Measurements from ENCODE around the gene ELF4. TPM values are rescaled to one million over a fixed set of nuclear protein-coding genes. Genes with fewer than 3 reads are reported as not detected.
"Not testable (repeated sequence)": the region's sequence is repeated elsewhere in the genome, so short reads cannot be mapped to it uniquely, and the experiment has no call there.

The ELF4 gene
- 28.7 TPM for total RNA-seq

GRCh38 chrX:130110379-130111219 is at the start of gene ELF4:
ELF4 (minus strand) TSS chrX:130110497; CDS start chrX:130081330, 29,167 bp downstream.
- no peak for DNase-seq (ENCODE audit: low spot score)

- DNase-seq (ENCODE audit: low spot score): no peak
Observed at GRCh38 chrX:130159776-130160175, 49.5 kb upstream of the ELF4 start.

DNA sequence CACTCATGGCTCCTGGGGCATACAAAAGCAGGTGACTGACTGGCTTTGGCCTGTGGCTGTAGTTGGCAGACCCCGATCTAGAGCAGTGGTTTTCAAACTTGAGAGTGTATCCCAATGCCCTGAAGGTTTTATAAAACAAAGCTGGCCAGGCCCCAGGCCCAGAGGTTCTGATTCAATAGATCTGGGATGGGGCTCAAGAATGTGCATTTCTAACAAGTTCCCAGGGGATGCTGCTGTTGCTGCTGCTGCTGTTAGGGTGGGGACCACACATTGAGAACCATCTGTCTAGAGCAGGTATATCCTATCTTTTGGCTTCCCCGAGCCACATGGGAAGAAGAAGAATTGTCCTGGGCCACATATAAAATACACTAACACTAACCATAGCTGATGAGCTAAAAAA is 48.0 kb upstream of the ELF4 start:
- DNase-seq (ENCODE audit: low spot score): no peak

DNA sequence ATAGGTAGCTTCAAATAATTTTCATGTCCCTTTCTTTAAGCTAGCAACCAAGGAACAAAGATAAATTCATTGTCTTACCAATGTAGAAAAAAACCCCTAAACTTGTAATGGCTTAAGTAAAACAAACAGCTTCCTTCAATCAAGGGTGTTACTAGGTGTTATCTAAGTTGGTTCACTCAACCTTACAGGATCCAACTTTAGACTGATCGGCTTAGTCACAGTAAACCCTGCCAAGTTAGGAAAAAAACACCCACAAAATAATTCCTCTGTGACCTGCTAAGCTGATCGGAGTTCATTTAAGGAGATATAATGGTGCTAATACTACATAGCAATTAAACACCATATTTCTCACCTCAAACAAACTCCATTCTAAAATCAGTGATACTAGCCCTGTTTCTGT is 45.3 kb upstream of the ELF4 start:
- no peak for DNase-seq (ENCODE audit: low spot score)

DNA sequence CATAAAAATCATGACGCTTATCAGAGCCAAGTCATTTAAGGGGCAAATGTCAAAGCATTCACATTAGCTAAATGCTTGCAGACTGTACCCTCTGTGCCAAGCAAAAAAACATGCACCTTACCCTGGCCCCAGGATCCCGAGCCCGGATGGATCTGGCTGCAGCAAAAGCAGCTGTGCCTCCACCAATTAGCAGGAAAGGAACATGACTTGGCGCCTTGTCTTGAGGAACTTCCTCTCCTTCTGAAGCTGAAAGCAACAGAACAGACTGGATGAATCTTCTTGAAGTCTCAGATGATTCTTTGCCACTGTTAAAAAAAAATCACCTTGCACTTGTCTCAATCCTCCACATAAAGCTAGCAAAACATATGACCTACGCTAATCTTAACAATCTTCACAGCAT is 37.3 kb upstream of the ELF4 start:
- DNase-seq (ENCODE audit: low spot score): no peak

DNA sequence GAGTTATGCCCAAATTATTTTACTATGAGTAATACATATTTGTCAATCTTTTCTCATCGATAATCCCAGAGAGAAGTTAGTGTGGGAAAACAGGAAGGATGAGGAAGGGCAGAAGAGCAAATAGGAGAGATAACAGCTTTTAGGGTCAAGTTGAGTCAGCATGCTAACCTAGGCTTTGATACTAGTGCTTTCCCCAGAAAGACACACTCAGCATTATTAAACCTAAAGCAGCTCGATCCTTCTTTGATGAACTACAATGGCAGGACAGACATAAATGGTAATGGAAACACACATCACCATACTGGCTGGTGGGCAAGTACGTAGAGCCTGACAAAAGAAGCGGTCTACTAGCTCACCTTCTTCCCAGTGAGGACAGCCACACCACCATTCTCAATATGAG is 34.8 kb upstream of the ELF4 start:
- DNase-seq (ENCODE audit: low spot score): no peak

GRCh38 chrX:130144509-130144908 is 34.2 kb upstream of the ELF4 start:
- DNase-seq (ENCODE audit: low spot score): no peak

- DNase-seq (ENCODE audit: low spot score): no peak
Observed at GRCh38 chrX:130139474-130140201, 29.3 kb upstream of the ELF4 start.

- no peak for DNase-seq (ENCODE audit: low spot score)
Observed at GRCh38 chrX:130136961-130137360, 26.7 kb upstream of the ELF4 start.

DNA sequence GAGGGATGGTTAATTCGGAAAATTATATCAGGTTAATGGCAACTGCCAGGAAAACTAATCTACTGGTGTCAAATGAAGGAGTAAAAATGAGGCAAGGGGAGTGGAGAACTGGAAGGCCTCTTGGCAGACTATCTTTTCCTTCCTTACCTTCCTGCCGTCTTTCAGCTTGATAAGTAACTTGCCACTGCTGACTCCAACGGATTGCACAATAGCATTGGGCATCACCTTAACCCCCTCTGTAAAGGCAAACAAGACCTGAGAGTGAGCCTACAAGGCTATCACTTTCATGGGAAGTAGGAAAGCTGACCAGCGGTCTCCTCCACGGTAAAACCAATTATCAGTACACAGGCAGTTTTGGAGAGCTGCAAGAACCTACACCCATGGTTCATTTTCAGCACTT is 26.2 kb upstream of the ELF4 start:
- DNase-seq (ENCODE audit: low spot score): no peak

DNA sequence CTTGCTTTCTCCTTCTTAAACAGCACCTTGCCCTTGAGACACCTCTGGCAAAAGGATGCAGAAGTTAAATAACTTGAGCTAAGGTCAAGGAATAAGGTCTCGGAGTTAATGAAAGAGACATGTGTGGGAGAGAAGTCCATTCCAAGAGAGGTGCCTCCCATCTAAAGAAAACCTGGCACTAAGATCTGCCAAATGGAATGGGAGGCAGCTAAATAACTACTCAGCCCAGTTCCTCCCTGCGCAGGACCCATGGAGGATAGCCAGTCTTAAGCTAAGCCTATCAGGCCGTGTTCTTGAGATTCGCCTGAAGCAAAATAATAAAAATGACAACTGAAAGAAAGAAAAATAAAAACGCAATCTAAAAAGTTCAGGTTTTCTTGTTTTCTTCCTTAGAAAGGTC is 20.7 kb upstream of the ELF4 start:
- DNase-seq (ENCODE audit: low spot score): no peak

DNA sequence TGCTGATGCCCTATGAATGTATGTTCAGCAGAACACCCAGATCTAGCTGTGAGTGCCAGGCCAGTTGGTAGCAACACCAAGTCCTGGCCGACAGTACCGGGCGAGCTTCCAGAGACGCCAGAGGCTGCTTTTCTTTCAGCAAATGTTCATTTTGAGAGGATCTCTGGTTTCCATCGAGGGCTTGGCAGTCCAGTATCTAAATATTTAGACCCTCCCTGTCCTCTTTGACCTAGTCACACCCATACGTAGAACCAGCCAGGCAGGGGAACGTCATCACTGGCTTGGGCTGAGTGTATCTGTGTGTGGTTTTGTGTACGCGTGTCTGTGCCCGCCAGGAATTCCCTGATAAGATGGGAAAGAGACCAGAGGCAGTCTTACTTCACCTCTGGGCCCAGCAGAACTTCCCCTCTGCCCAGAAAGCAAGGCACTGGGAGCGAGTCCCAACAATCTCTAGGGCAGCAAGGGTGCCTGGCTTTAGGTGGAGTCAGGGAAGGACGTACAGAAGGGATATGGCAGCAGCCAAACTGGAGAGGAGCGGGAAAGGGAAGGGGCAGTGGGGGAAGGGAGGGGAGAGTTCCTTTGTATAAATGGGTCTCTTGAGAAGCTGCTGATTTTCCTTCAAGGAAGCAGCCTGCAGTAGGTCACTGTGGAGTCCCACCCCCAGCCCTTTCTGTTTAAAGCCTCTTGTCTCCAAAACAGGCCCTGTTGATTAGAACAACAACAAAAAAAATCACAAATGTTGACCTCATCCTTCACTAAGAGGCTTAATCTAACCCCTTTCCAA is 15.0 kb upstream of the ELF4 start:
- DNase-seq (ENCODE audit: low spot score): peak; percentile 77

GRCh38 chrX:130124577-130124976 is 14.3 kb upstream of the ELF4 start:
- DNase-seq (ENCODE audit: low spot score): no peak

DNA sequence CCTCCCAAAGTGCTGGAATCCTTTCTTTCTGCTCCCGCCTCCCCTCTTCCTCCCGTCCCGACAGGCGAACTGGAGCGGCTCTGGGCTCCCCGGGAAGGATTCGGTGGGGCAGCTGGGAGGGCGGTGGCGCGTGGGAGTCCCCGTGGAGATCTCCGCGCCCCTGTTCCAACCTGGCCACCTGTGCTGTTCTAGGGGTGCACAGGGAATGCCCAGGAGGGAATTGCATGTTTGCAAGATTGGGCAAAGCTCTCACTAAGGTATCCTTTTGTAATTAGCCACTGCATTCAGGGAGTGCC is 11.2 kb upstream of the ELF4 start:
- no peak for DNase-seq (ENCODE audit: low spot score)

- DNase-seq (ENCODE audit: low spot score): peak; percentile 74
Observed at GRCh38 chrX:130120746-130121504, 10.6 kb upstream of the ELF4 start.

- DNase-seq (ENCODE audit: low spot score): no peak
Observed at GRCh38 chrX:130120321-130120731, 10.0 kb upstream of the ELF4 start.

- DNase-seq (ENCODE audit: low spot score): no peak
Observed at GRCh38 chrX:130119312-130119898, 9.1 kb upstream of the ELF4 start.

DNA sequence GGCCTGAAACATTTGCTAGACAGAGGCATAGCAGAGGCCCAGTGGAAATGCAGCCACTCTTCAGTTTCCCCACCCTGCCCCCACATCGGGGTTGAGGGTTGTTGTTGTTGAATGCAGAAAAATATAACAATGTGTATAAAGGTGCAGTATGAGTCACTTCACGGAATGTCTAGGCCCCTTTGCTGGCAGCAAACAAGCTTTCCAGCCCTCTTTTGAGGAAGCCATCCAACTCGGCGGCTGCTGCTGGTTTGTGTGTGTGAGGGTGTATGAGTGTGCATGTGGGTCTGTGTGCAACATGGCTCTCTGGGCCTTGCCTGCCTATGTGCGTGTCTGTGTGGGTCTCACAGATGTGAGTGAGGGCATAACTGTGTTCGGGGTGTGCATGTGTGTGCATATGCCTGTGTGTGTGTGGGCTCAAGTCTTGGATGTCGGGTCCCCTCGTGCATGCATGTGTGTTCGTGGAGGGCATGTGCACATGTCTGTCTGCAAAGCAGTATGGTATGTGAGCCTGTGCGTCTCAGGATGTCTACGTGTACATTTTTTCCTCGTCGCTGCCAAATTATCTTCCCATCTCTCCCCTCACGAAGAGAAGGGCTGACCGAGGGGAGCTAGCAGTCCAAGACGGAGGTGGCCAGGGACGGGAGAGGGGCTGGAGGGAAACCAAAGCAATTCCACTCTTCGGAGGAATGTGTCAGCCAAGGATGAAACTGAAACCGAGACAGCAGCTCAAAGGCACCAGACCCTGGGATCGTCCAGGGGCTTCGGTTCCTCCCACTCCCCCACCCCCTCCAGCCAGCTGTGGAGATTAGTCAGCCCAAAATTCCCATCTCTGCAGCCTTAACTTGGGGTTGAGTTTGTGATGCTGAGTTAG is 8.4 kb upstream of the ELF4 start:
- DNase-seq (ENCODE audit: low spot score): no peak

DNA sequence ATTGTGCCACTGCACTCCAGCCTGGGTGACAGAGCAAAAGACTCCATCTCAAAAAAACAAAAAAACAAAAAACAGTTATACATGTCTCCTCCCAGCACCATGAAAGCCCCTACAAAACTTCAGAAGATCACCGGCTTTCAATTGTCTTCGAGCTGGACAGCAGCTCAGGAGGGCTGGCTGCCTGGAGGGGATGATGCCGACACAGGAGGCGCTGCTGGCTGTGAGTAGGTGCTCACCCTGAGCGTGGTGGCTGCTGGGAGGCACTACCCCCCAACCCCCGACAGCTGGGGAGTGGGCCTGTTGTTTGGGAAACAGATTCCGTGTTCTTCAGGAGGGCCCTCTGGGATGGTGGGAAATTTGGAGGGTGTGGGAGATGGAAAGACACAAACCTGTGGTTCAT is 6.9 kb upstream of the ELF4 start:
- no peak for DNase-seq (ENCODE audit: low spot score)

DNA sequence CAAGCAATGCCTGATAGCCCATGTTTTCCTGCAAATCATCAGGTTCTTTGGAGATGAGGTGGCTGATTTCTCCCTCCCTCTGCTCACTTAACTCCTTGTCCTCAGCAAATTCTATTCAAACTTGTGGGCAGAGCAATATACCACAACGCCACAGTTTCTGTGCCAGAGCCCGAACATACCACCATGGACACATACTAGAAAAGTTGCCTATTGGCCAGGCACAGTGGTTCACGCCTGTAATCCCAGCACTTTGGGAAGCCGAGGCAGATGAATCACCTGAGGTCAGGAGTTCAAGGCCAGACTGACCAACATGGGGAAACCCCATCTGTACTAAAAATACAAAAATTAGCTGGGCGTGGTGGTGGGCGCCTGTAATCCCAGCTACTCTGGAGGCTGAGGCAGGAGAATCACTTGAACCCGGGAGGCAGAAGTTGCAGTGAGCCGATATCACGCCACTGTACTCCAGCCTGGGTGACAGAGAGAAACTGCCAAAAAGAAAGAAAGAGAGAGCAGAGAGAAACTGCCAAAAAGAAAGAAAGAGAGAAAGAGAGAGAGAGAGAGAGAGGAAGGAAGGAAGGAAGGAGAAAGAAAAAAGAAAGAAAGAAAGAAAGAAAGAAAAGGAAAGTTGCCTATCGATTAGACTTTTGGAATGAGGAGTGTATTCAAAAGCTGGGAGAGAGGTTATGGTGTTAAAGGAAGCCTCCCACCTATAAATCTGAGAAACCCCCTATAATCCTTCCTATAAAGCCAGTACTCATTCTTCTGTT is 5.0 kb upstream of the ELF4 start:
- DNase-seq (ENCODE audit: low spot score): not testable (repeated sequence)

Measured in ureter (tissue), 1 donor.